HFF-Myc (cell line): ENCODE data around the gene GDI1.
"Not testable (repeated sequence)": the region's sequence is repeated elsewhere in the genome, so short reads cannot be mapped to it uniquely, and the experiment has no call there.

Experiments used
- DNase-seq: peaks from one replicate; pipeline ENCODE4 v3.0.0-alpha.2; 2011; ENCODE audit warnings: low read depth; ENCODE audit errors: extremely low read depth
- H3K4me3 ChIP-seq: replicated peaks from 2 replicates; pipeline ENCODE4 v1.5.1; 2011; ENCODE audit warnings: low read depth, mild to moderate bottlenecking, control low read depth, low read length
- CTCF ChIP-seq: IDR thresholded peaks from 2 replicates; pipeline ENCODE4 v1.5.1; 2012; ENCODE audit warnings: mild to moderate bottlenecking, low read depth, low read length, control low read depth; ENCODE audit errors: missing control alignments

Gene GDI1

GRCh38 chrX:154398668-154399526, 38.1 kb upstream of the GDI1 start:
- peak; percentile 65 for TF ChIP-seq CTCF
- H3K4me3 ChIP-seq: peak overlapping the region; percentile 88
- no peak for DNase-seq

DNA sequence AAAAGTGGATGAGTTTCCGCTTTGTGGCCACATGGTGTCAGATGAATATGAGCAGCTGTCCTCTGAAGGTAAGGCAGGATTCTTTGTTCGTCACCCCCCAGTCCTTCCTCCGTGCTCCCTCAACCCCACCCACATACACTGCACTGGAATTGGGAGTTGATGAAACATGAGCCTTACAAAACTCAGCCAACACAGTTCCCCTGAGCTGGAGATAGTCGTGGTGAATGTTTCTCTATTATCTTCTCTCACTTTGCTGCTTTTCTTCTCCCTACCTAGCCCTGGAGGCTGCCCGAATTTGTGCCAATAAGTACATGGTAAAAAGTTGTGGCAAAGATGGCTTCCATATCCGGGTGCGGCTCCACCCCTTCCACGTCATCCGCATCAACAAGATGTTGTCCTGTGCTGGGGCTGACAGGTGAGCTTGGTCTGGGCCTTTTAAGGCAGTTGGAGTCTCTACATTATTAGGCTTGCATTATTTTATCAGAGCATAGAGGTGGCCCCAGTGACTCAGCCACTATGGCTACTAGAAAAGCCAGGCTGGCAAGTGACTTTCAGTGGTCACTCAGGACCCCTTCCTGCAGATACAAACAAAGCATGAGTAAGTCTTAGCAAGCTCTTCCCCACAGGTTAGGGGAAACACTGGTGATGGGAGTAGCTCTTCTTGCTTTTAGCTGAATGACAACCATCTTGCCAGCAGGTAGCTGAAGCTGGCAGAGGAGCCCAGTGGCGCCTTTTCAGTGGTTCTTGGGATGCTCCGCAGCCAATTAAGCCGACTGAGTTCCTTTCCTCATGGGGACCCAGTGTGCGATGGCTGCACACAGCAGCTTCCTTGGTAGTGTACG, 37.2 kb upstream of the GDI1 start:
- no peak for DNase-seq
- TF ChIP-seq CTCF: no peak
- peak overlapping the region; percentile 88 for H3K4me3 ChIP-seq

- peak overlapping the region; percentile 88 for H3K4me3 ChIP-seq
- not testable (repeated sequence) for DNase-seq
Observed at GRCh38 chrX:154400369-154400817, 36.6 kb upstream of the GDI1 start.

DNA sequence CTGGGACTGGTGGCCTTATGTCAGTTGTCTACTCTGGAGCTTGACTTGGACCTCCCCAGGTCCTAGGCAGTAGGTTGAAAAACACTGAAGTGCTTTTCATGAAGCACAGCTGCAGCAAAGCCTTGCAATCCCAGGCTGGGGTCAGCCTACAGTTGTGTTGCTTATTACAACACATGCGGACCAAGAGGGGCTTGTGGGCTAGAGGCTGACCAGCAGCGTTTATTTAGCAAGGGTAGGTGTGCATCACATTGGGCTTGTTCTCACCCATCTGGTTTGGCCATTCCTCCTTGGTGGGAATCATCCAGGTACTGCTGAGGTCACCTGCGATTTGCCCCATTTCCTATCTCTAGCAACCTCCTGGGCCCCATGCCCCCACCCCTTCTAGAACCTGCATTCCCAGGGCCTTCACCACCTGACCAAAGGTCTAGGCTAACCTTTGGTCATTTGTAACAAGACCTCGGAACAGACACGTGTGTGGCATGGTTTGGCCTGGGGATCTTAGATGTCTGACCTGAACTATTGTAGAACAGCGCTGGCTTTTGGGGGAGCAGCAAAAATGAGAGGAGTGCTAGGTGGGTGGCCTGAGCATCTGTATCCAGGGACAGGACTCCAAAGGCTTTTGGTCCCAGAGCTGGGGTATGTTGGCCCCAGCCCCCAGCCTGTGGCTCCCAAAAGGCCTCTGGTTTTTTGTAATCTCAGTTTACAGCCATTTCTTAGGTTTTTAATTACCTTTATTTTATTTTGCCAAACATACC, 35.7 kb upstream of the GDI1 start:
- no peak for TF ChIP-seq CTCF
- DNase-seq: no peak
- H3K4me3 ChIP-seq: peak overlapping the region; percentile 88

GRCh38 chrX:154401918-154402621, 34.9 kb upstream of the GDI1 start:
- TF ChIP-seq CTCF: no peak
- H3K4me3 ChIP-seq: no peak overlapping the region
- no peak for DNase-seq

DNA sequence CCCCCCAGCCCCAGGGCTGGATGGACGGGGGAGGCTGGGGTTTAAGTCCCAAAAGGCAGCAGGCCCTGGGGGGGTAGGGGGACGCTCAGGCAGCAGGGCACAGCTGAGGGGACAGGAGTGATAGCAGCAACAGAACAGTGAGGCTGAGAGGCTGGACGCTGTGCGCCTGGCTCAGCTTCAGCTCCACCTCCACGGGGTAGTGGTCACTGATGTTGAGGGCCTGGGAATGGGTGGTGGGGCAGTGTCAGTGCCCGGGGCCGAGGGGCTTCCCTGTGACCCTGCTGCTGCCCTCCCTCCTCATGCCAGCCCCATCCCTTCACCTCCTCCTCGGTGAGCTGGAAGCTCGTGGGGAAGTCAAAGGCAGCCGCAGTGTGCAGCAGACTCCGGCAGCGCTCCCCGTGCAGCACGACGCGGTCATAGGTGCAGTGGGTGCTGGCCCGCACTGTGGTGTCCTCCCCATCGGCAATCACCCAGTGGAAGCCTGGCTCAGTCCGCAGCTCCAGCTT, 34.3 kb upstream of the GDI1 start:
- no peak overlapping the region for H3K4me3 ChIP-seq
- TF ChIP-seq CTCF: no peak
- no peak for DNase-seq
